GM19099 (cell line): Measurements from ENCODE around the gene MIA.

Source experiments
- POLR2A ChIP-seq: IDR thresholded peaks from 3 replicates; pipeline ENCODE4 v1.6.1; 2011; ENCODE audit warnings: low read depth; ENCODE audit not compliant: insufficient read length; ENCODE audit errors: extremely low read depth

The MIA gene

GRCh38 chr19:40768869-40769268 lies 6.5 kb upstream of the MIA start:
- no peak for TF ChIP-seq POLR2A

DNA sequence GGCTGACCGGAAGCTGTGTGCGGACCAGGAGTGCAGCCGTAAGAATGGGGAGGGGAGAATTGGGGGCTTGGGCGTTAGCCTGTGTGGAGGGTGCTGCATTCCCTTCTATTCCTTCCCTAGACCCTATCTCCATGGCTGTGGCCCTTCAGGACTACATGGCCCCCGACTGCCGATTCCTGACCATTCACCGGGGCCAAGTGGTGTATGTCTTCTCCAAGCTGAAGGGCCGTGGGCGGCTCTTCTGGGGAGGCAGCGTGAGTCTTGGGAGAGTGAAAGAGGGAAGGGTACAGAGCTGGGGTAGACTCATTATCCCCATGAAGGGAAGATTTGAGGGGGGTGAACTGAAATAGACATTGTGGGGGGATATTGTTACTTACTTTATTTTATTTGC lies 306 bp downstream of the MIA start:
- TF ChIP-seq POLR2A, result no peak

DNA sequence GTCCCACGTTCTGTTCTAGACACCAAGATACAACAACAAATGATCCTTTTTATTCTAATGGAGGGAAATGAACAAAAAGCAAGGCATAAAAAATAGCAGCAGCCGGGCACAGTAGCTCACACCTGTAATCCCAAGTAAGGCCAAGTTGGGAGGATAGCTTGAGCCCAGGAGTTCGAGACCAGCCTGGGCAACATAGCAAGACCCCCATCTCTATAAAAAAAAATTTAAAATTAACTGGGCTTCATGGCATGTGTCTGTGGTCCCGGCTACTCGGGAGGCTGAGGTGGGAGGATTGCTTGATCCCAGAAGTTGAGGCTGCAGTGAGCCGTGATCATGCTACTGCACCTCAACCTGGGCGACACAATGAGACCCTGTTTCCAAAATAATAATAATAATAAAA lies 1.0 kb downstream of the MIA start:
- TF ChIP-seq POLR2A, result no peak

- TF ChIP-seq POLR2A, result no peak
These were observed 1.8 kb downstream of the MIA start for GRCh38 chr19:40776932-40777644.

GRCh38 chr19:40777645-40777936 lies 2.3 kb downstream of the MIA start:
- no peak for TF ChIP-seq POLR2A

- peak; percentile 70 for TF ChIP-seq POLR2A
These were observed 2.8 kb downstream of the MIA start, which contains the start of gene RAB4B for GRCh38 chr19:40777937-40778705. RAB4B (plus strand) TSS chr19:40778247; CDS start chr19:40778376, 129 bp downstream.

DNA sequence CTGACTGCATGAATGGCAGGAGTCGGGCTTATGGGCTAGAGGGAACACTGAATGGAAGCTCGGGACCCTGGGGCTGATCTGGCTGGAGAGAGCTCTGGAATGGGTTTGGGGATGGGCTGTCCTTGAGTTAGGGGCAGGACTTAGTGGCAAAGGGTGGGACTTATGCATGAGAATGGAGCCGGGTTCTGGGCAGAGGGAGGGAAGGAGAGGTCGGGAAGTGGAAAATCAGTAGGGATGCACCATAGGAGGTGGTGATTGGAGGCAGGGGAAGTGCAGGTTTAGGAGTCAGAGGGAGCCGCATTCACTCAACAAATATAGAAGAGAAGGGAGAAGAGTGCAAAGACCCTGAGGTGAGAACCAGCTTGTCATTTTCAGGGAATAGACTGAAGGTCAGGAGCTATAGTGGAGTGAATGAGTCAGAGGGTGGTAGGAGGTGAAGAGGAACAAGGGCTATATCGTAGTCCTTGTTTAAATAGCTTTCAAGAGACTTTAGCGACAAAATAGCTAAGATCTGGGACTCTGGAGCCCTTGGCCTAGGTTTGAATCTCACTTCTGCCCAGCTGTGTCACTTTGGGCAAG lies 3.5 kb downstream of the MIA start:
- no peak for TF ChIP-seq POLR2A

GRCh38 chr19:40780582-40780981 lies 5.3 kb downstream of the MIA start:
- no peak for TF ChIP-seq POLR2A

- TF ChIP-seq POLR2A, result no peak
These were observed 5.8 kb downstream of the MIA start for GRCh38 chr19:40781140-40781539.

DNA sequence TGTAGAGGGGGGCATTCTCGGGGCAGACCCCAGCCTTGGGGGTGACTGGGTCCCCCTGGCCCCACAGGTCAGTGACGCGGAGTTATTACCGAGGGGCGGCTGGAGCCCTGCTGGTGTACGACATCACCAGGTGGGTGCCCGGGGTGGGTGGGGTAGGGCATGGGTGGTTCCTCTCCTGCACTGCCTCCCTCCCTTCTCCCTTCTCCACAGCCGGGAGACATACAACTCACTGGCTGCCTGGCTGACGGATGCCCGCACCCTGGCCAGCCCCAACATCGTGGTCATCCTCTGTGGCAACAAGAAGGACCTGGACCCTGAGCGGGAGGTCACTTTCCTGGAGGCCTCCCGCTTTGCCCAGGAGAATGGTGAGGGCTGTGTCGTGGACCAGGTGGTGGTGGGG lies 8.4 kb downstream of the MIA start:
- TF ChIP-seq POLR2A, result no peak

- no peak for TF ChIP-seq POLR2A
These were observed 10.2 kb downstream of the MIA start for GRCh38 chr19:40785526-40785925.

DNA sequence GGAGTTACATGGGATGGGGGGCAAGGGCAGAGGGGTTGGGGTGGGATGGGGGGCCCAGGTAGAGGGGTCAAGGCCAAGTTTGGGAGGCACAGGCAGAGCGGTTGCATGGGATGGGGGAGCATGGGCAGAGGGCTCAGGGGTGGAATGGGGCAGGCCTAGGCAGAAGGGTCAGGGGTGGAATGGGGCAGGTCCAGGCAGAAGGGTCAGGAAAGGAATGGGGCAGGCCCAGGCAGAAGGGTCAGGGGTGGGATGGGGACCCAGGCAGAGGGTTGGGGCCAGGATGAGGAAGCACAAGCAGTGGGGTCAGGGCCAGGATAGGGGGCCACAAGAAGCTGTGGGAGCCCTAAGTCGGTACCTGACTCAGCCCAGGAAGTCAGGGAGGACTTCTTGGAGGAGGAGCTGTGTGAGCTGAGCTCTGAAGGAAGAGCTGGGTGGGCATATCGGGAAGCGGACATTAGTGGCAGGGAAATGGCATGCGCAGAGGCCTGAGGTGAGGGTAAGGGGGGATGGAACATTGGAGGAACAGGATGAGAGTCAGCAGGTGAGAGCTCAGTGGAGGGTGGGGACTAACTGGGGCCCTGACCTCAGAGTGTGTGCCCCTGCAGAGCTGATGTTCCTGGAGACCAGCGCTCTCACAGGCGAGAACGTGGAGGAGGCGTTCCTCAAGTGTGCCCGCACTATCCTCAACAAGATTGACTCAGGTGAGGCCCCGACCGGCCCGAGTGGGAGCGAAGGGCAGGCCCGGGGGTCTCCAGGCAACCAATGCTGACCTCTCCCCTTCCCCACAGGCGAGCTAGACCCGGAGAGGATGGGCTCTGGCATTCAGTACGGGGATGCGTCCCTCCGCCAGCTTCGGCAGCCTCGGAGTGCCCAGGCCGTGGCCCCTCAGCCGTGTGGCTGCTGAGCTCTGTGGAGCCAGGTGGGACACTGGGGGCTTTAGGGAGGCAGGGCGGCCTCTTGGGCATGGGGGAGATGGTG lies 11.0 kb downstream of the MIA start:
- TF ChIP-seq POLR2A, result no peak

DNA sequence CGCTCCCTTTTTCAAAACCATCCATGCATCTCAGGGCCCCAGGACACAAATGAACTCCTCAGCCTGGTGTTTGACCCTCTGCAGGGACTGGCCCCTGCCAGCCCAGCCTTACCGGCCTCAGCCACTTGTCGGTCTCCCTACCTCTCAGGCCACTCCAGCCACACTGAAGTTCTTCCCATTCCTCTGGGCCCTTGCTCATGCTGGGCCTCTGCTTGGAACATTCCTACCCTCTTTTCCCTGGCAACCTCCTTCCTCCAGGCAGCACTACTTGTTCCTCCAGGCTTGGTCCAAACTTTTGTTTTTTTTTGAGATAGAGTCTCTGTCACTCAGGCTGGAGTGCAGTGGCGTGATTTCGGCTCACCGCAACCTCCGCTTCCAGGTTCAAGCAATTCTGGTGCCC lies 16.0 kb downstream of the MIA start:
- no peak for TF ChIP-seq POLR2A

DNA sequence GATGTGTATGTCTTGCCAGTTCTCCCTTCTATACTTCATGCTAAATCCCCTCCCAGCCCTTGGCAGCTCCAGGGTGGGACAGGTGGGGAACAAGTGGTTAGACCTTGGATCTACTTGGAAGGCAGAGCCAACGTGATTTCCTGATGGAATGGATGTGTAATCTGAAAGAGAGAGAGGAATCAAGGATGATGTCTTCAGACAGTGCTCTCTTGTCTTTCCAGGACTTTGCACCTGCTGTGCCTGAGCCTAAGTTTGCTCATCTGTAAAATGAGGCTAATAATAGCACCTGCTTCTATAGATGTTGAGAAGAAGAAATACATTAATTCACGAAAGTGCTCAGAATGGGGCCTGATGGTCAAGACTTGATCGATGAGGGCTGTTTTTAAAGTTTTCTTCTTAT lies 16.7 kb downstream of the MIA start:
- no peak for TF ChIP-seq POLR2A
